HL-60/S4 treated with phorbol 12-myristate 13-acetate at 8.2 ng/mL for 4 days and 3 days (cell line): ENCODE data around the gene AVL9.
"Not testable (repeated sequence)": the region's sequence is repeated elsewhere in the genome, so short reads cannot be mapped to it uniquely, and the experiment has no call there.

Source experiments
- in situ Hi-C: fragments of 300-500 bp; cut with MboI; formaldehyde crosslinking; loops from 2 replicates; pipeline ENCODE4 v1.15.0; 2022; ENCODE audit warnings: low sequenced_read_pairs

Gene AVL9

GRCh38 chr7:32495298-32496051, at the start of gene AVL9:
AVL9 (plus strand) TSS chr7:32495489; CDS start chr7:32495710, 221 bp downstream.
- in situ Hi-C loops: no loop called here

- in situ Hi-C loops: no loop called here
Observed at GRCh38 chr7:32447218-32447617, 48.1 kb upstream of the AVL9 start.

DNA sequence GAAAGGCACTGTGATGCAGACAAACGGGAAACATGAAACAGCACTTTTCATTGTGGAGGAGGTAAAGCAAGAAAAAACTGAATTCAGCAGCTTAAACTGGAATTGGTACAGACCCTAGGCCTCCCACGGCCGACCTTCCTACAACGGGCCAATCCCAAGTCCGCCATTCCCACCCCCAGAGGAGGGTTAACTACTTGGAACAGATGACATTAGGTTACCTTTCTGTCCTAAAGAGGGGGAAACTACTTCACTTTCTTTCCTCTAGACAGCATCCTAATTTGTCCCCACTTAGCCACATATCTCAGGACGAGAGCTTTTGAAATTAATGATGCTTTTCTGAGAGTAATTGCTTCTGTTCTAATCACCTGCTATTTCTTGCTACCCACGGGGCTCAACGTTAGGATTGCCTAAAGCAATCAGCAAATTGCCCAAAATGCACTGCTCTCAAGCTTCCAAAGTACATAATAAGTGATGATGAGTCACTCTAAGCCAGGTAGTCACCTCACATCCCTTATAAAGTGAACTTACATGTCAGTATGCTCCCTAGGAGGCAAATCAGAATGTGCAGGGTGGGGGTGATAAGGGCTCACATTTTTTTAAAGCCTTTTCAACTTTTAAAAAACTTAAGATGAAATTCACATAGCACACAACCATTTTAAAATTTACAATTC, 41.8 kb upstream of the AVL9 start:
- in situ Hi-C loops: no loop called here

DNA sequence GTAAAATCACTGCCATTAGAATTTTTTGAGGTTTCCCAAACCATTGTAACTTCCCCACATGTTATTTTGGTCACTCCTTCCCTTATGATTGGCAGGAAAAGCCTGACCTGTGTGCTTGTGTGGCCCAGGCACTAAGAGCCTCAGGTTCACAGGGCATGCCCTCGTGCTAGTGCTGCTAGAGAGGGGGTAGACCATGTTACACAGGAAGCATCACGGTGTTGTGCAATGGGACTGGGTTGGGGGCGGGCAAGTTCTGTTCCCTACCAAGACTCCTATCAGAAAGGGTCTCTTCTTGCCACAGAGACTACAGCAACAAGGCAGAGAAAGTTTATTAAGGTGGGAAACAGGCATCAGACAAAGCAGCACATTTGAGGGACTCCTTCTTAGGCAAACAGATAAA, 37.3 kb upstream of the AVL9 start:
- in situ Hi-C loops: no loop called here

- in situ Hi-C loops: no loop called here
Observed at GRCh38 chr7:32459788-32460187, 35.5 kb upstream of the AVL9 start.

GRCh38 chr7:32461484-32461883, 33.8 kb upstream of the AVL9 start:
- in situ Hi-C loops: no loop called here

GRCh38 chr7:32462451-32462850, 32.8 kb upstream of the AVL9 start:
- in situ Hi-C loops: no loop called here

- in situ Hi-C loops: no loop called here
Observed at GRCh38 chr7:32462977-32463376, 32.3 kb upstream of the AVL9 start.

- in situ Hi-C loops: not testable (repeated sequence)
Observed at GRCh38 chr7:32464641-32465416, 30.5 kb upstream of the AVL9 start.

GRCh38 chr7:32470004-32470403, 25.3 kb upstream of the AVL9 start:
- in situ Hi-C loops: not testable (repeated sequence)

DNA sequence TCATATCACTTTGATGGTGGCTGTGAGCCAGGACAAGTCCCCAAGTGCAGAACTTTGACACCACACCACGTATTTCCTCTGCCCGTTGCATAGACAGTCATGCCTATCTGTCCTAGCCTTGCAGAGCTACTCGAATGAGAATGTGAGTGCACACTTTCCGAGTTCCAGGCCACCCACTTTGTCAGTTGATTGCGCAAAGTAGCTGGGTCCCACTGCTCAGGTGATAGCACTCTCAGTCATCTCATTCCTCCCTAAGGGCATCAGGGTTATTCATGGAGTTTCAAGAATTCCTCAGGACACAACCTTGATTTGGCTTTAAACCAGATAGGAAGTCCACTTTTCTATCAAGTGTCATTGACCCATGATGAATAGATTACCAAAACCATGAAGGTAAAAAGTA, 24.4 kb upstream of the AVL9 start:
- in situ Hi-C loops: no loop called here

GRCh38 chr7:32472015-32472414, 23.3 kb upstream of the AVL9 start:
- in situ Hi-C loops: no loop called here

DNA sequence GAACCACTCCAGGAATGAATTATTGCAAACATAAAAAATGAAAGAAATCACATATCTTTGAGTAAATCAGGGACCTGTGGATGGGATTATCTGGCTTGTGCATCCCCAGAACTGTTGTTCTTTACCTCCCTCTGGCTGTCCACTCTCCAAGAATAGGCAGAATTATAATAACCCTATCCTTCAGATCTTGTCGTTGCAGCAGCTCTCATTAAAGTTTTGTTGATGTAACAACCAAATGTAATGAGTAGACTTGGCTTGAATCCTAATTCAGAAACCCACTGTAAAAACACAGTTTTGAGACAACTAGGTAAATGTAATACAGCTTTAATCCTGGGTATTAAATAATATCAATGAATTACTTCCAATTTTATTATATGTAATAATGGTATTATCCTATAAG, 21.3 kb upstream of the AVL9 start:
- in situ Hi-C loops: no loop called here

GRCh38 chr7:32476816-32477648, 18.3 kb upstream of the AVL9 start:
- in situ Hi-C loops: no loop called here

DNA sequence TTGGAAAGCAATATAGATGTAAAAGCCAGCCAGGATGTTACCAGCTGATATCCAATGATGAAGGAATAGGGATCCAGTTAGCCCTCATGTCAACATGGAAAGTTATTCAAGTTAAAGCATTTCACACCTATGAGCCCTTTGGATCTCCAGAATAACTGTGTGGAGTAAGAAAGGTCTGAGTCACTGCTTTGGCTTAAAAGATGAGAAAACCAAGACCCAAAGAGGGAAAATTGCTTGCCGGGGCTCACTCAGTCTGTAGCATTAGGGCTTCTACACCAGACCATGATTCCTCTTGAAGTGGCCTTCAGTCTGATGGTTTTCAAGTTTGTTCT, 17.7 kb upstream of the AVL9 start:
- in situ Hi-C loops: no loop called here

DNA sequence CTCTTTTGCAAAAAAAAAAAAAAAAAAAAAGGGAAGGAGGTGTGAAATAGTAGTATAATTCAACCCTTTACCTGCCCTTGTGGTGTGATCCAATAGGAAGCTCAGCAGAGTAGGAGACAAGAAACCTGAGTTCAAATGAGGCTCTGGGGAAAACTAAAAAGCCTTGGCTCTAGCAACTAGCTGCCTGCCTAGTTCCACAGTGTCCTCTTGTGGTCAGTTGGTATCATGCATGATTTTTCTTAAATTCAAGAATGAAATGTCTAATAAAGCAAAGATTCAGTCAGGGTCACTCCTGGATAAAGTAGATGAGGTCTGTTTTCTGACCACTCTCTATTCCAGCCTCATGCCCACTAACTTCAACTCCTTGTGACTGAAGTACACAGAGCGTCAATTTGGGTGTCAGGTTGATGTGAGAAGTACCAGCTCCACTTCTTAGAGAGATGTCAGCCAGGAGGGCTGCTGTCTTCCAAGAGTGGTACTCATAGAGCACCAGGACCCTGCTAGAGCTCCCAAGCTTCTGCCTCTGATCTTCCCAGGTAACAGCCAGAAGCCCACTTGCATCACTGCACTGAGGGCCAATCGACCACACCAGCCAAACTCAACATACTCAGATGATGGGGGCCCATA, 15.6 kb upstream of the AVL9 start:
- in situ Hi-C loops: no loop called here

- in situ Hi-C loops: no loop called here
Observed at GRCh38 chr7:32481176-32481575, 14.1 kb upstream of the AVL9 start.

GRCh38 chr7:32481921-32482320, 13.4 kb upstream of the AVL9 start:
- in situ Hi-C loops: no loop called here

DNA sequence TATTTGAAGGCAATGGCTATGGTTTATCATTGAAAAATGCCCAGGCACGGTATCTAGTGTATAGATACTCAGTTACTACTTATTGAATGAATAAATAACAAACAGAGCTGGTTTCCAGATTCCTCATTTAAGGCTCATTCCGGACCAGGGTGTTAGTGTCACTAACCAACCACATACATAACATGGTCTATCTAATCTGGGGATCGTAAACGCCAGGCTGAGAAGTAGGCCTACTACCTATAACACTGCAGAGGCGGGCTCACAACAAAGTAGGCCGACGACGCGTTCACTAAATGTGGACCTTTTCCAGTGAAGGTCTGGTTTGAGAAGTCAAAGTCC, 5.5 kb upstream of the AVL9 start:
- in situ Hi-C loops: no loop called here

GRCh38 chr7:32490127-32490796, 5.0 kb upstream of the AVL9 start, which contains the start of gene LSM5:
LSM5 (minus strand) TSS chr7:32490380; CDS start chr7:32490365, 15 bp downstream.
- in situ Hi-C loops: no loop called here
